ENCODE measurements around the gene EHMT2. TPM values are rescaled to one million over a fixed set of nuclear protein-coding genes. Genes with fewer than 3 reads are reported as not detected.
A peak's percentile ranks its signal among the peaks of the same experiment; 100 is the strongest.

Gene EHMT2
- polyA plus RNA-seq, 3 donors = 9.9 to 52.8 (median 16.0) TPM

DNA sequence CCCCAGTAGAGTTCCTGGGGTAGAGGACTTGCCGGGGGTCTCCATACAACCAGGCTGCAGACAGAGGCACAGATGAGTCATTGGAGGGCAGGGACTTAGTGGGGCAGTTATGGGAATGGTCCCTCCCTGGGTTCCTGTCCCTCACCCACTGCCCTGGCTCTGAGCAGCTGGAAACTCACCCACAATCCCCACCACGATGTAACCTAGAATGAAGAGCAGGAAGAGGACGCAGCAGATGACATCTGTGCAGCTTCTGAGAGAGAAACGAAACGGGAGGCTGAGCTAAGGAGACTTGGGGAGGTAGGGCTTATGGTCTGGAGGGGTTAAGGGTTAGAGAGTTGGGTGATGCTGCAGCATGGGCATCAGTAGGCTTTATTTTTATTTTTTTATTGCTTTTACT, 21.6 kb downstream of the EHMT2 start:
- Histone ChIP-seq H3K9ac (ENCODE audit: insufficient read depth, low read length, poor library complexity, severe bottlenecking) (no peak overlapping the region), H3K4me2 (replicated peaks; ENCODE audit: extremely low read depth, low read length, poor library complexity, severe bottlenecking) (no peak overlapping the region), H2AFZ (ENCODE audit: insufficient read depth, low read depth, low read length, poor library complexity, severe bottlenecking) (no peak overlapping the region), H3K27me3 (ENCODE audit: control insufficient read depth in 2 of 2, insufficient read depth in 2 of 2, low read length in 2 of 2) (no peaks in the 10 kb centered on the region), H4K20me1 (ENCODE audit: insufficient read depth, low read length) (no peaks in the 10 kb centered on the region), H3K4me1 (ENCODE audit: control insufficient read depth in 1 of 2, insufficient read depth in 2 of 2, low read length in 2 of 2) (no peaks in the 10 kb centered on the region), H3K4me3 (replicated peaks in 1 of 3; ENCODE audit: low read depth in 2 of 3, low read length in 3 of 3) (no peak overlapping the region), H3K36me3 (replicated peaks in 1 of 2; ENCODE audit: control insufficient read depth in 1 of 2, insufficient read depth in 2 of 2, low read length in 2 of 2) (peaks cover 13 to 16% of the 10 kb centered on the region in 2 donors), H3K79me2 (ENCODE audit: insufficient read depth, low read length) (no peaks in the 10 kb centered on the region), H3K9me3 (replicated peaks in 1 of 2; ENCODE audit: control insufficient read depth in 1 of 2, insufficient read depth in 1 of 2, low read length in 2 of 2) (no peaks in the 10 kb centered on the region), H3K27ac (ENCODE audit: low read depth in 1 of 2, low read length in 2 of 2) (no peak overlapping the region)
- TF ChIP-seq, protein P1, sequence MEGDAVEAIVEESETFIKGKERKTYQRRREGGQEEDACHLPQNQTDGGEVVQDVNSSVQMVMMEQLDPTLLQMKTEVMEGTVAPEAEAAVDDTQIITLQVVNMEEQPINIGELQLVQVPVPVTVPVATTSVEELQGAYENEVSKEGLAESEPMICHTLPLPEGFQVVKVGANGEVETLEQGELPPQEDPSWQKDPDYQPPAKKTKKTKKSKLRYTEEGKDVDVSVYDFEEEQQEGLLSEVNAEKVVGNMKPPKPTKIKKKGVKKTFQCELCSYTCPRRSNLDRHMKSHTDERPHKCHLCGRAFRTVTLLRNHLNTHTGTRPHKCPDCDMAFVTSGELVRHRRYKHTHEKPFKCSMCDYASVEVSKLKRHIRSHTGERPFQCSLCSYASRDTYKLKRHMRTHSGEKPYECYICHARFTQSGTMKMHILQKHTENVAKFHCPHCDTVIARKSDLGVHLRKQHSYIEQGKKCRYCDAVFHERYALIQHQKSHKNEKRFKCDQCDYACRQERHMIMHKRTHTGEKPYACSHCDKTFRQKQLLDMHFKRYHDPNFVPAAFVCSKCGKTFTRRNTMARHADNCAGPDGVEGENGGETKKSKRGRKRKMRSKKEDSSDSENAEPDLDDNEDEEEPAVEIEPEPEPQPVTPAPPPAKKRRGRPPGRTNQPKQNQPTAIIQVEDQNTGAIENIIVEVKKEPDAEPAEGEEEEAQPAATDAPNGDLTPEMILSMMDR (IDR thresholded peaks at IDR 0.05) = no peak
- Mint-ChIP-seq H3K27me3 (ENCODE audit: low read depth in 3 of 3) (peaks cover 5 to 10% (median 8%) of the 10 kb centered on the region in 3 donors), H3K27ac (peak overlapping the region in 2 of 7 donors; percentile 26 to 69), H3K4me3 (no peak overlapping the region), H3K9me3 (no peaks in the 10 kb centered on the region), H3K4me1 (no peaks in the 10 kb centered on the region), H3K36me3 (peaks cover 14 to 20% of the 10 kb centered on the region in 2 donors)
- DNase-seq = no peak
- WGBS (ENCODE audit: insufficient coverage) = 54% methylated on average over 3 of the region's 5 CpGs
- intact Hi-C loops (cut with micrococcal nuclease) = no loop called here

DNA sequence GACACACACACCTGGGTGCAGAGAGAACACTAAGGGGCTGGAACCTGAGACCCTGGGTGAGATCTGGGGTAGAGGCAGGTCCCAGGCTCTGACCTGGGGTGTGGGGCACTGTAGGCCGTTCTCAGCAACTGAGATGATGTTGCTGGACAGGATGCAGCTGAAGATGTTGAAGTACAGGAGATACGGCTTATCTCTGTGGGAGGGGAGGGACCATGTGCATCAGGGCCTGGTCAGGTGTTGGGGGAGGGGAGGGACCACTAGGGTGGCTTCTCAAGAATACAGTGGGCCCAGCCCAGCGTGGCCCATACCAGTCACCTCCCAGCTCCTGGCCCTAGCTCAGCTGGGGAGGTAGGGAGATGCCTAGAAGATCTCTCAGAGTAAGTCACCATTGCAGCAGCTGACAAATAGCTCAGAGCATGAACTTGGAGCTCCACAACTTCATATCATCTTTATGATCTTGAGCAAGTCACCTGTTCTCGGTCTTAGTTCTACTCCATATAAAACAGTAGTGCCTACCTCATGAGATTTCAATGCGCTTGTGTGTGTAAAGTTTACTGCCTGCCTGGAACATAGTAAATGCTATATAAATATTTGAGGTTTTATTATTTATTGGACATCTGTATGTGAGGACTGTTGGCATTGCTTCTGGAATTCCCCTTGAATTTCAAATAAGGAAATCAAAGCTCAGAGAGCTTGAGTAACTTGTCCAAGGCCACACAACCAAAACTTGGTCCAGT, 22.5 kb downstream of the EHMT2 start:
- Mint-ChIP-seq H3K27ac (peak overlapping the region in 1 of 7 donors; percentile 27), H3K4me1 (no peaks in the 10 kb centered on the region), H3K9me3 (no peaks in the 10 kb centered on the region), H3K27me3 (ENCODE audit: low read depth in 3 of 3) (peaks cover 5 to 10% (median 10%) of the 10 kb centered on the region in 3 donors), H3K4me3 (no peak overlapping the region), H3K36me3 (peaks cover 6 to 11% of the 10 kb centered on the region in 2 donors)
- no peak overlapping the region for H3K4me2 ChIP-seq (replicated peaks; ENCODE audit: extremely low read depth, low read length, poor library complexity, severe bottlenecking)
- TF ChIP-seq, protein P1 (IDR thresholded peaks at IDR 0.05) = no peak
- H3K79me2 ChIP-seq (ENCODE audit: insufficient read depth, low read length) = no peaks in the 10 kb centered on the region
- no peaks in the 10 kb centered on the region for H4K20me1 ChIP-seq (ENCODE audit: insufficient read depth, low read length)
- 25% methylated on average over 2 of the region's 5 CpGs for WGBS (ENCODE audit: insufficient coverage)
- H3K36me3 ChIP-seq (replicated peaks in 1 of 2; ENCODE audit: control insufficient read depth in 1 of 2, insufficient read depth in 2 of 2, low read length in 2 of 2) = peaks cover 5 to 7% of the 10 kb centered on the region in 2 donors
- no peak overlapping the region for H3K27ac ChIP-seq (ENCODE audit: low read depth in 1 of 2, low read length in 2 of 2)
- H3K4me3 ChIP-seq (replicated peaks in 1 of 3; ENCODE audit: low read depth in 2 of 3, low read length in 3 of 3) = no peak overlapping the region
- no peaks in the 10 kb centered on the region for H3K27me3 ChIP-seq (ENCODE audit: control insufficient read depth in 2 of 2, insufficient read depth in 2 of 2, low read length in 2 of 2)
- no peak overlapping the region for H3K9ac ChIP-seq (ENCODE audit: insufficient read depth, low read length, poor library complexity, severe bottlenecking)
- H3K4me1 ChIP-seq (ENCODE audit: control insufficient read depth in 1 of 2, insufficient read depth in 2 of 2, low read length in 2 of 2) = no peaks in the 10 kb centered on the region
- H3K9me3 ChIP-seq (replicated peaks in 1 of 2; ENCODE audit: control insufficient read depth in 1 of 2, insufficient read depth in 1 of 2, low read length in 2 of 2) = no peaks in the 10 kb centered on the region
- no peak for DNase-seq
- intact Hi-C loops (cut with micrococcal nuclease) = no loop called here
- H2AFZ ChIP-seq (ENCODE audit: insufficient read depth, low read depth, low read length, poor library complexity, severe bottlenecking) = peak overlapping the region; percentile 36

All from CD14-positive monocyte (primary cell).